Kidney (tissue), 14 donors: ENCODE results near the gene MUCL3. TPM values are rescaled to one million over a fixed set of nuclear protein-coding genes. Genes with fewer than 3 reads are reported as not detected.
A peak's percentile ranks its signal among the peaks of the same experiment; 100 is the strongest.

ENCODE experiments used
- DNase-seq, 5 donors: peaks; one replicate each; pipeline ENCODE4 v3.0.0-alpha.2; 2013 to 2020
- FAIRE-seq: peaks from 2 replicates; lab custom pipeline; 2012; peaks lifted over from hg19 to GRCh38; lab: Jason Lieb, UNC
- H3K27ac ChIP-seq, 2 donors: one replicate each; pipeline ENCODE4 v1.7.0; 2013; ENCODE audit warnings: low read depth in 2 of 2, low read length in 2 of 2, inconsistent platforms in 1 of 2
- H3K27me3 ChIP-seq: one replicate; pipeline ENCODE4 v1.7.1; 2013; ENCODE audit warnings: low read length, inconsistent platforms; ENCODE audit not compliant: control insufficient read depth, insufficient read depth
- H3K36me3 ChIP-seq, 3 donors: one replicate each; pipeline versions ENCODE4 v1.7.0 to v1.7.1; 2013; ENCODE audit warnings: low read length in 3 of 3, control low read depth in 1 of 3, inconsistent platforms in 1 of 3; ENCODE audit not compliant: insufficient read depth in 3 of 3, control insufficient read depth in 2 of 3
- H3K4me1 ChIP-seq, 3 donors: one replicate each; pipeline versions ENCODE4 v1.7.0 to v1.7.1; 2013; ENCODE audit warnings: low read length in 3 of 3, inconsistent platforms in 1 of 3, low read depth in 1 of 3; ENCODE audit not compliant: control insufficient read depth in 2 of 3, insufficient read depth in 2 of 3
- H3K4me3 ChIP-seq, 3 donors: one replicate each; pipeline versions ENCODE4 v1.7.0 to v1.8.1; 2013; ENCODE audit warnings: low read length in 3 of 3, control low read depth in 1 of 3, inconsistent platforms in 1 of 3
- H3K9ac ChIP-seq, 3 donors: one replicate each; pipeline versions ENCODE4 v1.7.0 to v1.7.1; 2013; ENCODE audit warnings: low read length in 3 of 3, control low read depth in 1 of 3, inconsistent platforms in 1 of 3
- H3K9me3 ChIP-seq, 3 donors: one replicate each; pipeline versions ENCODE4 v1.7.0 to v1.7.1; 2013; ENCODE audit warnings: low read length in 3 of 3, control low read depth in 1 of 3, inconsistent platforms in 1 of 3; ENCODE audit not compliant: control insufficient read depth in 2 of 3, insufficient read depth in 1 of 3
- intact Hi-C: fragments of 100-400 bp; cut with DNase I; formaldehyde crosslinking; loops from one replicate; pipeline ENCODE4 v1.11.1; 2022
- polyA plus RNA-seq: library from polyadenylated mRNA; stranded (reverse); fragments of 350-450 nt; fragmentation: Illumina TruSeq; extraction: RNeasy Lipid Tissue Mini Kit (QIAGEN cat#74804); gene quantifications from one replicate; pipeline ENCODE4 v1.2.3, GENCODE V29; 2014; ENCODE audit warnings: low read depth, low replicate concordance; ENCODE audit not compliant: insufficient read depth
- total RNA-seq: library from RNA; stranded (reverse); fragmentation: NEBNext Ultra II Directional; extraction: Animal tissue kit (Norgen Biotek cat#: 25700); gene quantifications from one replicate; pipeline ENCODE4 v1.2.1, GENCODE V29; 2021
- TF ChIP-seq, protein P1 (sequence below): IDR thresholded peaks from 3 replicates; pipeline ENCODE4 v1.5.1; 2012; ENCODE audit warnings: mild to moderate bottlenecking, moderate library complexity, borderline replicate concordance; ENCODE audit not compliant: insufficient read depth; ENCODE audit errors: extremely low read depth
- donor health status: control.
- donor health status: control.
- donor health status: control.
- donor health status: control.
- donor health status: control.
- donor health status: DM: yes; HTN: yes; CAD: no.
- donor health status: Normal renal cell carcinoma (clear cell type).

The MUCL3 gene
- total and polyA plus RNA-seq, 2 donors from 2014 or later, result 0.13 TPM; not detected in 1

DNA sequence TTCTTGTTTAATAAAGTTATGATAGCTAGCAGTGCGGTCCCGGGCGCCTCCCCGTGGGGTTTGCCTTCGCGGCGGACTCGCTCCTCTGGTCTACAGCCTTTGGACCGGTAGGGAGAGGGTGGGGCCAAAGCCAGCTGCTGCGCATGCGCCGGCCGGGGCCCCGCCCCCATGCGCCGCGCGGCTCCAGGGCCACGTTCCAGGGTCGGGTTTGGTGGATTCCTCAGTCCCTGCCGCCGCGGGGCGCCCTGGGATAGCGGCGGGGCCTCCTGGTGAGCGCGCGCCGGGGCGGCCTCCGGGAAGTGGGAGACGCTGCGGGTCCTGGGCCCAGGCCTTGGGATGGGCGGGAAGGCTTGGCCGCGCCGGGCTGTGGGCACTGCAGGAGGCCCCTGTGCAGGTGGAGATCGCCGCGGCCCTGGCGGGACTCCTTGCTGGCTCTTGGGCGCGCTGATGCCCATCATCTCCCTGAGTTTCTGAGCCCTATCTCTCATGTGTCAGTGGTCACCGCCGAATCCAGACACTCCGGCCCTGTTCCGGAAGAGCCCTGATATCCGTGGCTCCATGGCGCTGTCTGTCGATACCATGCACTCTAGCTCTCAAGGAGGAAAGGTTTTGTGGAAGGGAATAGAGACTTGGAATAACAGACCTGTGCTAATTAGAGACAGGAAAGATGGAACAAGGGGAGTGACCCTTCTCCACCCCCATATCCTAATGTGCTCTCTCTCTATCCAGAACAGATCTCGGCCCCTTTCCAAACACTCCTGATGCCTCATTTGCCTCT is 26.5 kb upstream of the MUCL3 start, which contains the start of gene VARS2:
TSS of gene VARS2 (plus strand) at position 163 of the 778 bp plus-strand sequence. CDS start at position 762, 599 bp downstream.
- intact Hi-C loops, result loop anchor here (10.0 kb wide), 1 partner anchor 161 kb away; no protein-coding TSS in a partner anchor
- DNase-seq (peak; percentile 96 to 98 (median 97)), FAIRE-seq (no peak)
- Histone ChIP-seq H3K27ac (peak within 1 kb of the TSS; percentile 87 to 93), H3K36me3 (peaks cover 2 to 30% (median 11%) of the 10 kb centered on the region in 3 donors), H3K9ac (peak within 1 kb of the TSS; percentile 42 to 94 (median 67)), H3K27me3 (no peaks in the 10 kb centered on the region), H3K9me3 (no peaks in the 10 kb centered on the region), H3K4me3 (peak within 1 kb of the TSS; percentile 57 to 76 (median 67)), H3K4me1 (peaks cover 0 to 31% (median 23%) of the 10 kb centered on the region in 3 donors)
- TF ChIP-seq, protein P1, sequence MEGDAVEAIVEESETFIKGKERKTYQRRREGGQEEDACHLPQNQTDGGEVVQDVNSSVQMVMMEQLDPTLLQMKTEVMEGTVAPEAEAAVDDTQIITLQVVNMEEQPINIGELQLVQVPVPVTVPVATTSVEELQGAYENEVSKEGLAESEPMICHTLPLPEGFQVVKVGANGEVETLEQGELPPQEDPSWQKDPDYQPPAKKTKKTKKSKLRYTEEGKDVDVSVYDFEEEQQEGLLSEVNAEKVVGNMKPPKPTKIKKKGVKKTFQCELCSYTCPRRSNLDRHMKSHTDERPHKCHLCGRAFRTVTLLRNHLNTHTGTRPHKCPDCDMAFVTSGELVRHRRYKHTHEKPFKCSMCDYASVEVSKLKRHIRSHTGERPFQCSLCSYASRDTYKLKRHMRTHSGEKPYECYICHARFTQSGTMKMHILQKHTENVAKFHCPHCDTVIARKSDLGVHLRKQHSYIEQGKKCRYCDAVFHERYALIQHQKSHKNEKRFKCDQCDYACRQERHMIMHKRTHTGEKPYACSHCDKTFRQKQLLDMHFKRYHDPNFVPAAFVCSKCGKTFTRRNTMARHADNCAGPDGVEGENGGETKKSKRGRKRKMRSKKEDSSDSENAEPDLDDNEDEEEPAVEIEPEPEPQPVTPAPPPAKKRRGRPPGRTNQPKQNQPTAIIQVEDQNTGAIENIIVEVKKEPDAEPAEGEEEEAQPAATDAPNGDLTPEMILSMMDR, result peak; percentile 24

DNA sequence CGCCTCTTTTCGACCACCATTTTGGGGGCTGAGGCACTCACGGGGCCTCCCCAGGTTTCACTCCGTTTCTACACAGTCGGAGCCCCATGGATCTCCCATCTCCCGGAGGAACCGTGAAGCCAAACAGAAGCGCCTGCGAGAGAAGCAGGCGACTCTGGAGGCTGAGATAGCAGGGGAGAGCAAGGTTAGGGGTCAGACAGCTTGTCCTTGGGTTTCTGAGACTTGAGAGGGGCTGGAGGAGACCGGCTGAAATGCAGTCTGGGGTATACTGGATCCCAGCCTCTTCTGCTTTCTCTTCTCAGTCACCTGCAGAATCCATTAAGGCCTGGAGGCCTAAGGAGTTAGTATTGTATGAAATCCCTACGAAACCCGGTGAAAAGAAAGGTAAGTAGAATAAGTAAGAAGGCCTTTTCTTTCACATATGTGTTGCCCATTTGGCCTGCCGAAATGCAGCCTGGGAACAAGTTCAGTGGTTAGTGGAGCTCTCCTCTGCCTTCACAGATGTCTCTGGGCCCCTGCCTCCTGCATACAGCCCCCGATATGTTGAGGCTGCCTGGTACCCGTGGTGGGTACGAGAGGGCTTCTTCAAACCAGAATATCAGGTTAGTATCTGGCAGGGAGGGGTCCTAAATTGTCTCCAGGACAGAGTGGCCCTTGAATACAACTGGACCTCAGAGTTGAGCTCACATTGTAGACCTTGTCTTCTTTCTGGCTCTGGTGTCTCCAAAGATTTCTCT is 25.8 kb upstream of the MUCL3 start:
- Histone ChIP-seq H3K4me3 (peak overlapping the region; percentile 57 to 76 (median 67)), H3K9me3 (no peaks in the 10 kb centered on the region), H3K9ac (peak overlapping the region; percentile 42 to 94 (median 67)), H3K36me3 (peaks cover 2 to 25% (median 11%) of the 10 kb centered on the region in 3 donors), H3K27me3 (no peaks in the 10 kb centered on the region), H3K4me1 (peaks cover 0 to 31% (median 22%) of the 10 kb centered on the region in 3 donors), H3K27ac (peak overlapping the region; percentile 87 to 93)
- DNase-seq (peak in 1 of 5 donors; percentile 39), FAIRE-seq (no peak)
- TF ChIP-seq, protein P1, result no peak
- intact Hi-C loops, result loop anchor here (10.0 kb wide), 1 partner anchor 160 kb away; no protein-coding TSS in a partner anchor

DNA sequence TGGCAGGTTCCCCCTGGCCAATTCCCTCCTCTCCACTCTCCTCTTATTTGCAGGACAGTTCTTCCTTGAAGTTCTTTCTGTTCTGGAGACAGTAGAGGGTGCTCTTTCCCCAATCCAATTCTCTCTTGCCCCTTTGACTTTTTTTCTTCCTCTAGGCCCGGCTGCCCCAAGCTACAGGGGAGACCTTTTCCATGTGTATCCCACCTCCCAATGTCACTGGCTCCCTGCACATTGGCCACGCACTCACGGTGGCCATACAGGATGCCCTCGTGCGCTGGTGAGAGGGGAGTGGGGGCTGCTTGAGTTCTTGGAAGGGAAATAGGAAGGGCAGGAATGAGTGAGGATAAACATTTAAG is 25.2 kb upstream of the MUCL3 start:
- Histone ChIP-seq H3K9me3 (no peaks in the 10 kb centered on the region), H3K9ac (peak overlapping the region in 1 of 3 donors; percentile 94), H3K27ac (no peak overlapping the region), H3K27me3 (no peaks in the 10 kb centered on the region), H3K4me3 (no peak overlapping the region), H3K36me3 (peaks cover 2 to 21% (median 8%) of the 10 kb centered on the region in 3 donors), H3K4me1 (peaks cover 0 to 31% (median 22%) of the 10 kb centered on the region in 3 donors)
- TF ChIP-seq, protein P1, result peak; percentile 69
- intact Hi-C loops, result loop anchor here (10.0 kb wide), 1 partner anchor 159 kb away; no protein-coding TSS in a partner anchor
- FAIRE-seq (no peak), DNase-seq (peak in 4 of 5 donors; percentile 51 to 92 (median 74))
